Suppressor macrophage treated with lipopolysaccharide for 1 hour (primary cell): Measurements from ENCODE around the gene C4orf51.

Experiments used
- DNase-seq, 3 donors: peaks; one replicate each; pipeline ENCODE4 v3.0.0-alpha.2; 2020 to 2022

Gene C4orf51

DNA sequence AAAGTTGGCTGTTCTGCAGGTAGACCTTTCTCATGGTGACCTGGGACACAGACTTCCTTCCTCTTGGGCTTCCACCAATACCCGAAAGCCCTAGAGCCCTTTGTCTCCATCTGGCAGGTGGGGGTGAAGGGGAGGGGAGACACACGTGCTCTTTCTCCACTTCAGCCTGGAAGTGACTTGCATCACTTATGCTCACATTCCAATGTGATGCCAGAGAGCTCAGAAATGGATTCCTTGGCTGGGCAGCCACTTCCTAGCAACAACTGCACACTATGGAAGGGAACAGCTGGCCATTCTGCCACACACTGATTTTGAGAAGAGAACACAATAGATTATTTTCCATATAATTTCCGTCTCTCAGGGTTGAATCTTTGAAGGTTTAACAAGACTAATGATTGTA is 36.3 kb downstream of the C4orf51 start:
- DNase-seq, result no peak

- no peak for DNase-seq
These were observed 36.8 kb downstream of the C4orf51 start for GRCh38 chr4:145716661-145717200.

- peak; percentile 25 to 53 (median 28) for DNase-seq
These were observed 40.0 kb downstream of the C4orf51 start for GRCh38 chr4:145719752-145720624.

DNA sequence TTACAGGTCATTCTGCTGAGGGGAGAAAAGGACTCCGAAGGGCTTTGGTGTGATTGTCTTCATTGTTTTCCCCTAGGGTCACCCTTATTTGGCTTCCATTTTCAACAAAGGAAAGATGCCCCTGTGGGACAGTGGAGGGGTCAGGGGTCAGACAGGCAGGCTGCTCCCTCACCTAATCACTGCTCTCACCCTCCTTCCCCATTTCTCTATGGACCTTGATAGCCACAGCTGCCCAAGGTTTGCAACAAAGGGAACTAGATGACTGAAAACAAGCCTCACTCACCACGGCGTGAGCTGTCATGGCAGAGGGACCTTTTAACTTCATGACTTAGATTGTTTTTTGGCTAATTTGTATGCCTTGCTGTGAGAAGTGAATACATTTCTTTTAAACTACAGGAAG is 40.7 kb downstream of the C4orf51 start:
- no peak for DNase-seq

- no peak for DNase-seq
These were observed 42.6 kb downstream of the C4orf51 start for GRCh38 chr4:145722561-145722960.

DNA sequence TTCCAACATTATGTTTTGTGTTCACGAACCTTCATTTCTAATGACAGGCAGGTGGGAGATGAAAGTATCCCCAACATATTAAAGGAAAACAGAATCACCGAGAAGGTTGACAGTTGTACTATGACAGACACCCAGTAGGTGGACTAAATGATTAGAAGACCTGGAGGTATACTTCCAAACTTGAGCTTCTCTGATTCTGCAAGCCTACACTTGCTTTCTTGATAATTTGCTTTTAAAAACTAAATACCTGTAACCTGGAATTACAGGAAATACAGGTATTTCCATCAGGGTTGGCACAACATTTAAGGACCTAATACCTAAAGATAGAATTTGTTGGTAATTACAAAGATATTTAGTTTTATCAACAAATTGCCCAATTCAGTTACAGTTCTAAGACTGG is 43.4 kb downstream of the C4orf51 start:
- DNase-seq, result no peak

DNA sequence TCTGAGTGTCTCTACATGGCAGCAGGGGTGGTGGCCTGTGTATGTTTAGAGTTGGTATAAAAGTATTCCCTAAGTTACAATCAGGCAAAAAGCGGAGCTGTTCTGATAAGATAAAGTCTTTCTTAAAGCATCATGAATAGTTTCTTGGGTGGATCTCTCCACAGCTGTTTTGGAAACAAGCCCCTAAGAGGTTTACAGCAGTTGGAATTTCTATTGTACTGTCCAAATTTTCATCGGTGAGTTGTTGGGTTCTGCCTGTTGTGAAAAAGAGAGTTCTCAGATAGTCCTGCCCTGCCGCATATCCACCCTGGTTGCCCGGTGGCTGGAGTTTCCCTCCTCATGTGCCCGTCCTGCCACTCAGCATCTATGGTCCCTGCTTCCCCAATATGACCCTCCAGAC is 50.1 kb downstream of the C4orf51 start:
- no peak for DNase-seq

DNA sequence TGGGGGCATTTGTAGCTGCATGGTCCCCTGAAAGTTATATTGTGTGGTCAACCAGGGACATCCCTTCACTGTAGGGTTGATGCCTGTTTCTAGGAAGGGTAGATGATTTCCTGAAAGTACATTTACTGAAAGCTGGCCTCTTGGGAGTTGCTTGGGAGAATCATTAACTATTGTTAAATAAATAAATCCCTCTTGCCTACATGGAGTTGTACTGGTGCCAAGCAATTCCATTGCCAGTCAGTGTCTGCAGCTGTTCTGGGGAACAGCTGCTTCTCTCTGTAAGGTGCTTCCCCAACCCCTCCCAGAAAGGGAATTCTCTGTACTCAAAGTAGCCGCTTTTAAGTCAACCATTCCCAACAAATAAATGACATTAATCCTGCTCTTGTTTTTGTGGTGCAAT is 51.1 kb downstream of the C4orf51 start:
- no peak for DNase-seq

DNA sequence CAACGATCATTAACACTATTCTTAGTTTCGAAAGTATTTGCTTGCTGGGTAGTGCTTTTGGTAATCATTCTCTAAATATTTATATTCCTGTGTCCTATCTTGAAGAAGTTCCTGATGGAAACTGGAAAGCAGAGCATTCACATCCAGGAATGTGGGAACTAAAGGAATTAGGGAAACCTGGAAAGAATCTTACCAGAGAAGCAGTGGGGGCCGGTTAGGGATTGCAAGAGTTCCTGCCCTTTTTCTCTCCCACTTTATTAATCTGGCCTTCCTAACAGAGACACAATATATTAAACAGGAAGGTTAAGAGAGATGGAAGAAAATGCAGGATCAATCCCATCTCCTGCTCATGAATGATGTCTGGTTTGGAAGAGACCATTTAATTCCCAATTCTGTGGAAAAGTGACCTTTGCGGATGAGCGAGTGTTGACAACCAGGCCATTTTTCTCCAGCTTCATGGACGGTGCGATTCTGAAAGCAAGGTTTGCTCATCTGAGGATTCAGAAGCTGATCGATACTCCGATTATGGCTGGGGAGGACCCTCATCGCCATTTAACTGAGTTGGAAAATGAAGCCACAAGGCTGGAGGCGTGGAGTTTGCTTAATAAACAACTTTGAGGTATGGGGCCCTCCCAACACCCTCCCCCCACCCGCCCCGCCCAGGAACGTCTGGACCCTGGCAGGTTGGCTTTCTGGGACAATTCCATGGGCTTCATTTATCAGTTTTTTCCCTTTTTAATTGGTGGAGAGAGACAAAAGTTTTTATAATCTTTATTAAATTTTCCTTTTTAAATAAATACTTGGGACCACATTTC is 52.3 kb downstream of the C4orf51 start:
- no peak for DNase-seq

GRCh38 chr4:145732895-145733880 is 53.2 kb downstream of the C4orf51 start:
- DNase-seq, result peak; percentile 87 to 94 (median 92)

DNA sequence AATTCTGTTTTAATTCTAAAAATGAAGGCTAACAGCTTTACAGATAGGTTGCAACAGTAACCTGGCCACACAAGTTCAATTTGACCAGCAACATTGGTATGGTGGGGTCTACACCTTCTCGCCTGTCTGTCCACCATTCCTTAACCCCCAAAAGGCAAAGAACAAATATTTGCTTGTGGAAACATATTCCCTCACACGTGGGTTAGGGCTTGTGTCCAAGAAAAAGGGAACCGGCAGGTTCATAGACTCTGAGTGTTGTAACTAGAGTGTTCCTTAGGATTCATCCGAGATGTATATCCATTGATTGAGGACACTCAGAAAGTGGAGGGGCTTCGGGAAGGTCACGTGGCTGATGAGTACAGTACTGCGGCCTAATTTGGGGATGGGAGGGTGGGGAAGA is 54.1 kb downstream of the C4orf51 start:
- no peak for DNase-seq

- no peak for DNase-seq
These were observed 54.8 kb downstream of the C4orf51 start for GRCh38 chr4:145734576-145735346.

DNA sequence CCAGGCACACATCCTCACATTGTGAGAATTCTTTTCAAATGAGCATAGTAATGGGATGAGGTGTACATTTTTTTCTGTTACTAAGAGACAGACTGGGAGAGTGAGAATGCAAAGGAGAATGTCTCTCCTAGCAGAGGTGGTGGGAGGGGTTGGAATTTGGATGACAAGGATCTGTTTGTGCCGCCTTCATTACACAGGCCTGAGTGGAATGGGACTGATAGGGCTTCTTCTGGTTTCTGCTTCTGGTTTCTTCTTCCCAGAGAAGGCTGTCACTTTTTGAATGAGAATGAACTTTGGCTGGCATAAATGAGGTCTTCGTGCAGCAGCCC is 55.4 kb downstream of the C4orf51 start:
- DNase-seq, result no peak

GRCh38 chr4:145735827-145736226 is 55.9 kb downstream of the C4orf51 start:
- DNase-seq, result no peak

DNA sequence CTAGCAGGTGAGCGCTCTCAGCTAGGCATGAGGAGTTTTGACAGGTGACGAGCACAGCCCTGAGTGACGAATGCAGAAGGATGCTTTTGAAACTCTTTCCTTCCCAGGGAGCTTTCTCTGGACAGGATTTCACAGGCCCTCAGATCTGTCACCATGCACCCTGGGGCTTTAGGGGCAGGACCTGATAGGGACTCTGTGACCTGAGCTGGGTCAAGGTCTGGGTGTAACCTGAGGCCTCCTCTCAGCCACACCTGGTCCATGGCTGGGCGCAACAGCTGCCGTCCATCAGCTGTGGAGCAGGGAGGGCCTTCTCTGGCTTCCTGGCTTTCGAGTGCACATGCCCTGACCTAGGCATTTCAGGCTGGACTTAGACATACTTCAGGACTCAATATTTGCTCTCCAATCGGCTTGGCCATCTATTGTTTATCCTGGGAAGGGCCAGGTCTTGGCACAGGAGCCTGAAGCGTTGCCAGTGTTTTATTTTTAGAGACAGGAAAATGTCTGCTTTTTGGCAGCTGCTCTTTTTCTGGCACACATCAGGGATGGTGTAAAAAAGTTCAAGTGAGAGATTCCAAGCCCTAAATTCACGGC is 56.4 kb downstream of the C4orf51 start:
- DNase-seq, result no peak

- DNase-seq, result no peak
These were observed 59.9 kb downstream of the C4orf51 start for GRCh38 chr4:145739845-145740244.

DNA sequence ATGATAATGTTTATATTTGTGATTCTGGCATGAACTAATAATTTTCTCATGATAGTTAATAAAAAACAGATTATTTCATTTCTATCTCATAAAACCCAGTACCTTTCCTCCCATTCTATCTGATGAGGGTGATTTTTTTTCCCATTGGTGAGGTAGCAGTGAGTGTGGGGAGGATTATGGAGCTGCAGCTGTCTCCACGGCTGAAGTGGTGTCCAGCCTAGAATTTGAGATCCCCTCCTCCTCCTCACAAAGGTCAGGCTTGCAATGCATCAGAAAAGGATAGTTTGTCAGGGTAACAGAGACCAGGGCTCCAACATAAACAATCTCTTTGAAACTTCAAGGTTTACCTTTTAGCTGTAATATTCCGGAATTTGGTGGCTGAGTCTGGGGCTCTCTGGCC is 60.9 kb downstream of the C4orf51 start:
- DNase-seq, result no peak

GRCh38 chr4:145743641-145744040 is 63.7 kb downstream of the C4orf51 start:
- DNase-seq, result no peak

GRCh38 chr4:145755802-145756201 is 75.9 kb downstream of the C4orf51 start:
- DNase-seq, result no peak

GRCh38 chr4:145756244-145756643 is 76.3 kb downstream of the C4orf51 start:
- DNase-seq, result no peak

DNA sequence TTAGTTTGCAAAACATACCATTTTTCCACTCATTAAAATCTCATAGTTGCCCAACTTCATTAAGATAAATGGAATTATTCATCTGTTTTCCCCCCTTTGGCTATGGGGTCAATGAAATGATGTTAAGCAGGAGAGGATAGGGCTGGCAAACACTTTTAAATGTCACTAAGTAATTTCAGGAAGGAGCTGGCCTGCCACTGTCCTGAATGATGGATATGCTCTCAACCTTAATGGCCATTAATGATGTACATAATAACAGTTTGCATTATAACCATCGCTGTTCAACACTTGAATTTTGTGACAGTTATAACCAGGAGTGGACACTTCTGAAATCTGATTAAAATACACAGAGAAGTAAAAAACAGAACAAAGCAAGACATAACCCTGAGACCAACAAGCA is 77.2 kb downstream of the C4orf51 start:
- DNase-seq, result no peak
